HuH-7.5 (cell line): ENCODE results near the gene TSC1.
"Not testable (repeated sequence)": the region's sequence is repeated elsewhere in the genome, so short reads cannot be mapped to it uniquely, and the experiment has no call there.

ENCODE experiments used
- DNase-seq: peaks from one replicate; pipeline ENCODE4 v3.0.0; 2011; ENCODE audit warnings: low spot score

TSC1 gene

DNA sequence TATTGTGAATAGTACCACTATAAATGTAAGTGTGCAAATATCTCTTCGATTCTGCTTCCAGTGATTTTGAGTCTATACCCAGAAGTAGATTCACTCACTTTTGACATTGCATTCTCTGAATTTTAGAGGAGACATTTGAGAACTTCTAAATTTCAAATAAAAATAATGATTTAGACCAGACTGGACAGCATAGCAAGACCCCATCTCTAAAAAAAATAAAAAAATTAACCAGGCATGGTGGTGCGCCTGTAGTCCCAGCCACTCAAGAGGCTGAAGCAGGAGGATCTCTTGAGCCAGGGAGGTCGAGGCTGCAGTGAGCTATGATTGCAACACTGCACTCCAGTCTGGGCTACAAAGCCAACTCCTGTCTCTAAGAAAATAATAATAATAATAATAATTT, 32.2 kb upstream of the TSC1 start:
- no peak for DNase-seq

DNA sequence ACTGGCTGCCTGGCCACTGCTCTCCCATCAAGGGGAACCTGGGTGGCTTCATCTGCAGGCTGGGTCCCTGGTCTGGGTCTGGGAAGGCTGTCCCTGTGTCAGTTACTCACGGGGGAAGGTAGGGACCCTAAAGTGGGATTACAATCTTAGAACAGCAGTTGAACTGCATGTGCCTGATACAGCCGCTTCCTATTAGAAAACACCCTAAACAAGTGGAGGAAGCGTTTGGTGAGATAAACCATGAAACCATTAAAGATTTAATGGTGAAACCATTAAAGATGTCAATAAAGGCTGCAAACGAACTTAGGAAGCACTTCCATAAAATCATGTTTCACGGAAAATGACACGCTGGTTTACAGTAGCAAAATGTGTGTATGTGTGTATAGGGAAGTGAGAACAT, 31.5 kb upstream of the TSC1 start:
- no peak for DNase-seq

DNA sequence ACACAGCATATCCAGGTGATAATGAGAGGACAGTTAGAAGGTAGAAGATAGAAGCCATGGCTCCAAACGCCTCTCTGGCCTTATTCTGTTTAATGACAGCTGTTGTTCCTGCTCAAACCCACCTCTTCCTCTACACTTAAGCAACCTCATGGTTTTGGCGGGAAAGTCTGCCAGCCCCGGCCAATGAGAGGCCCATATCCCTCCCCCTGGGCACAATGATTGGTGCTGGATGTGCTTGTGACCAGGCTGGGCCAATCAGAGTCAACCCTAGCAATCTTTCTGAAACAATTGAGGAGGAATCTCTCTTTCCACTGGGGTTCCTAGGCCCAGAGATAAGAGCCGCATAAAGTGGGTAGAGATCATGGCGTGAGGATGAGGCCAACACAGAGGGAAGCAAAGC, 29.3 kb upstream of the TSC1 start:
- DNase-seq = no peak

DNA sequence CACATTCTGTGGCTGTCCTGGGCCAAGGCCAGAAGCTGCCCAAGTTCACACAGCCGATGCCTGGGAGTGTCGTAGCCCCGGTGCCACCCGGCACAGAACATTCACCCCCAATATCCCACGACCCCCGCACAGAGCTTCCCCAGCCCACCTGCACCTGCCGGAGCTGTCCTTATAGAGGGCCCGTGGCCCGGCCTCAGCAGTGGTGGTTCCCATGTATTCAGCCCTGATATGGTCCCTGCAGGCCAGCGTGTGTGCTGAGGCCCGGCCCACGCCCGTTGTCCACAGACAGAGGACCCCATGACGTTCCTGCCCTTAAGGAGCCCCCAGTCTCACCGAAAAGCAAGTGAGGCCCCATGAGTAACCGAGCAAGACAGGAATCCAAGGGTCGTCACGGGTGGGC, 28.8 kb upstream of the TSC1 start:
- no peak for DNase-seq

DNA sequence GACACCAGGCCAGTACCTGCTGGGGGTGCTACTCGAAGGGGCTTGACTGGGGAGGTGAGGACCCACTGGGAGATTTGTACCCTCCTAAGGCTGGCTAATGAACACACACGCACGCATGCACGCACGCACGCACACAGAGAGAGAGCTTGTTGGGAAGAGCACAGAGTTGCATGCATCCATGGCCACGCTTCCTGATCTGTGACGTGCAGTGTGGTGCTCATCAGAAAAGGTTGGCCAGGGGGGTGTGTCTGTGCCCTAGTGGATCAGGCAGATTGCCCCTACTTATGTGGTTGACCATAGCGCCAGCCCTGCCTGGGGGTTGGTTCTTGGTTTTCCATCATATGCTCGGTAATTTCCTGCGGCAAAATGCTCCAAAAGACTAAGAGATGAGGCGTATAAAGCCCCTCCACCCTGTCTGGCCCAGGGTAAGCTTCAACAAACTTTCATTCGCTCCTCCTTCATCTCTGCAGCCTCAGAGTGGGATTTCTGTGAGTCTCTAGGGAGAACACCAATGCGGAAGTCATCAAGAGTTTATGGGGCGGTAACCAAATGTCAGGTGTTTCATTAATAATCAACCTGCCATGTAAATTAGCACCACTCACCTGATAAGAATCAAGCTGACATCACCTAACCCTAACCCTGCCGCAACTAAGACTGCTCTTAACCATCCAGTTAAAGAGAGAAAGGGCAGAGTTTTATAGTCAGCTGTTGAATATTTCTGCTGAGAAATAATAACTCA, 26.1 kb upstream of the TSC1 start:
- no peak for DNase-seq

DNA sequence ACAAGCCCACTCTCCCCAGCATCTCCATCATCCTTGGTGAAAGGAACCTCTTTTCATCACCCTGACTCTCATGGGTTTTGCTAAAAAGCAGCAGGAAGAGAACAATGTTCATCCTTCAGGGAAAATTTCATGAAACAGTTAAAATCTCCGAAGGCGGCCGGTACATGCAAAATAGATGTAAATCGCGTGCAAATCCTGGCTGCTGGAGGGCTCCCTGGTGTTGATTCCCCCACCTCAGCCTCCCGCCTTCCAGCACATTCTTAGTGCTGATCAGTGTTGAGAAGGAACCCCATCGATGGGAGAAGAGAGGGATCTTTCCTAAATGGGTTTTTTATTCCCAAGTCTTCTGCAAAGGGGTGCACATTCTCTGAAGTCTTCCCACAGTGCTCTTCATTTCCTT, 25.4 kb upstream of the TSC1 start:
- DNase-seq = no peak

DNA sequence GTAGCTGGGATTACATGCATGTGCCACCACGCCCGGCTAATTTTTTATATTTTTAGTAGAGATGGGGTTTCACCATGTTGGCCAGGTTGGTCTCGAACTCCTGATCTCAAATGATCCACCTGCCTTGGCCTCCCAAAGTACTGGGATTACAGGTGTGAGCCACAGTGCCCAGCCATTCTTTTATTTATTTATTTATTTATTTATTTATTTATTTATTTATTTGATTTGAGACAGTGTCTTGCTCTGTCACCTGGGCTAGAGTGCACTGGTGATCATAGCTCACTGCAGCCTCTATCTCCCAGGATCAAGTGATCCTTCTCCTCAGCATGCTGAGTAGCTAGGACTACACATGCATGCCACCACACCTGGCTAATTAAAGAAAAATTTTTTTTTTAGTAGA, 23.5 kb upstream of the TSC1 start:
- not testable (repeated sequence) for DNase-seq

DNA sequence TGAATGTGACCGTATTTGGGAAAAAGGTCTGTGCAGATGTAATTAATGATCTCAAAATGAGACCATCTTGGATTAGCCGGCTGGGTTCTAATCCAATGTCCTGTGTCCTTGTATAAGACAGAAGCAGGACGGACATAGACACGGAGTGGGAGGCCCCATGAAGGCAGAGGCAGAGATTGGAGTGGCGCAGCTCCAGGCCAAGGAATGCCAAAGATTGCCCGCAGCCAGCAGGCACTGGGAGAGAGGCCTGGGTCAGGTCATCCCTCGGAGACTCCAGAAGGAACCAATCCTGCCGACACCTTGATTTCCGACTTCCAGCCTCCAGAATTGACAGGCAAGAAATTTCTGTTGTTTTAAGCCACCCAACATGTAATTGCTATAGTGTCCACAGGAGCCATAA, 21.1 kb upstream of the TSC1 start:
- no peak for DNase-seq

DNA sequence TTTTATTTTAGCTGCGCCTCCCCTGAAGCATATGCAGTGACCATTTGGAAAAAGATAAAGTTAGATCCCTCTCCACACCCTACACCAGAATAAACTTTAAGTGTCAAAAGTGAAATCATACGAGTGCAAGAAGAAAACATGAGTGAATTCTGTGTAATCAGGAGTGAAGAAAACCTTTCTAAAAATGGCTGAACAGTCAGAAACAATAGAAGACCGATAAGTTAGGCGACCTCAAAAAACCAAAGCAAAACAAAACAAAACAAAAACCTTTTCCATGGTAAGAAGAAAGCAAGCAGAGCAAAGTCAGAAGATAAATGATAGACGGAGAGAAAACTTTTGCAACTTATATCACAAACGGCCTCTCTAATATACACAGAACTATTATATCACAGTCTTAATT, 16.6 kb upstream of the TSC1 start:
- DNase-seq = no peak

DNA sequence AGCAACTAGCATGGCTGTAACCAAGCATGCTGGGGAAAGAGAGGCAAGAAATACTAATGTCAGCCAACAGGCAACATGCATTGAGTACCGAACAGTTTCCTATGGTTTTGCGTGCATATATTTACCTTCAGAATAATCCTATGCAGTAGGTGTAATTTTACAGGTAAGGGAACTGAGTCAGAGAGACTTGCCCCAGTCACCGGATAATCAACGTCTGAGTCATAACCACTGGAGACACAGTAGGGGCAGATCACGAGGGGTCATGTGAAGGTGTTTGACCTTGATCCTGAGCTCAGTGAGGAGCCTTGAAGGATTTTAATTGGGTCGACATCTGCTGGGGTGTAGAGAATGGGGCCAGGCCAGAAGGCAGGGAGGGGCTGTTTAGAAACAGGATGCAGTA, 13.4 kb upstream of the TSC1 start:
- DNase-seq = no peak

DNA sequence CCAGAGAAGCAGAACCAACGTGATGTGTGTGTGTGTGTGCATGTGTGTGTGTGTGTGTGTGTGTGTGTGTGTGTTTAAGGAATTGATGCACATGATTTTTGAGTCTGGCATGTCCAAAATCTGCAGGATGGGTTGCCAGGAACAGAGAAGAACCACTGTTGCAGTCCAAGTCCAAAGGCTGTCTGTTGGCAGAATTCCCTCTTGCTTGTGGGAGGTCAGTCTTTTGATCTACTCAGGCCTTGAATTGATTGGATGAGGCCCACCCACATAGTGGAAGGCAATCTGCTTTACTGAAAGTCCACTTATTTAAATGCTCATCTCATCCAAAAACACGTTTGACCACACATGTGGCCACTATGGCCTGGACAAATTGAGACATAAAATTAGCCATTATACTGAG, 11.4 kb upstream of the TSC1 start:
- no peak for DNase-seq

DNA sequence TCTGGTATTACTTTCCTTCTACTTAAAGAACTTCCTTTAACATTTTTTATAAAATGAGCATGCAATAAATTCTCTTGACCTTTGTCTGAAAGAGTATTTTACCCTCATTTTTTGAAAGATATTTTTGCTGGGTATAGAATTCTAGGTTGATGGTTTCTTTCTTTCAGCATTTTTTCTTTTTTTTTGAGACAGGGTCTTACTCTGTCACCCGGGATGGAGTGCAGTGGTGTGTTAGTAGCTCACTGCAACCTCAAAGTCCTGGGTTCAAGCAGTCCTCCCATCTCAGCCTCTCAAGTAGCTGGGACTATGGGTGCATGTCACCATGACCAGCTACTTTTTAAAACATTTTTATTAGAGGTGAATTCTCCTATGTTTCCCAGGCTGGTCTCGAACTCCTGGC, 10.7 kb upstream of the TSC1 start:
- DNase-seq = no peak

DNA sequence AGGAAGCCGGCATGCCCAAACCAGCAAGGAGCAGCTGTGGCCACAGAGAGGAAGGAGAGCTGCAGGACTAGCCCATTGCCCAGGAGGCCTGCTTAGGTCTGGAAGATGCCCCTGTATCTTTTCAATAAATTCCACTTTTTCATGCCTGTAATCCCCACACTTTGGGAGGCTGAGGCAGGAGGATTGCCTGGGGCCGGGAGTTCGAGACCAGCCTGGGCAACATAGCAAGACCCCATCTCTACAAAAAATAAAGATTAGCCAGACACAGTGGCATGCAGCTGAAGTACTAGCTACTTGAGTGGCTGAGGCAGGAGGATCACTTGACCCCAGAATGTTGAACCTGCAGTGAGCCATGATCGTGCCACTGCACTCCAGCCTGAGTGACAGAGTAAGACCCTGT, 5.3 kb upstream of the TSC1 start:
- no peak for DNase-seq

DNA sequence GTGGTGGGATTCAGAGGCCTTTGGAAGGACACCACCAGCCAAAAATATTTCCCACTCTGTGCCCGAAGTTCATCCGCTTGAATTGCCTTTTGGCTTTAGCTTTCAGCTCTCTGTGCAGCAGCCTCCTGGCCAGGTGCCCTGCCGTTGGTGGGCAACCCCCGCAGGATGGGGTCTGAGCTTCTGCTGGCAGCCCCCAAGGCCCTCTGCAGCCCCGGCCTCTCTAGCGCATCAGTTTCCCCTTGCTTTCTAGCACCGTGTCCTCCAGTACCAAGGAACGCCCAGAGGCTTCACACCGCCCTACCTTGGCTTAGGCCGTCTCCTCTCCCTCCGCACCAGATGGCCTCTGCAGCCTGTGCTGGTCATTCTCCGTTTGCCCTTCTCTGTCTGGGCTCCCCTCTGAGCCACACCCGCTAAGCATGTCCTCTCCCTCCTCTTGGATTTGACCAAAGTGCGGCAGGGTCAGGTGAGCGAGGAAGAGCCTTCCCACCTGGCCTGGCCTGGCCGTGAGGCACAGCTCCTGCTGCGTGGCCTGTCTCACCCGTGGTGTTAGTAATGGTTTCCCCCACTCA, 4.2 kb upstream of the TSC1 start:
- DNase-seq = no peak

DNA sequence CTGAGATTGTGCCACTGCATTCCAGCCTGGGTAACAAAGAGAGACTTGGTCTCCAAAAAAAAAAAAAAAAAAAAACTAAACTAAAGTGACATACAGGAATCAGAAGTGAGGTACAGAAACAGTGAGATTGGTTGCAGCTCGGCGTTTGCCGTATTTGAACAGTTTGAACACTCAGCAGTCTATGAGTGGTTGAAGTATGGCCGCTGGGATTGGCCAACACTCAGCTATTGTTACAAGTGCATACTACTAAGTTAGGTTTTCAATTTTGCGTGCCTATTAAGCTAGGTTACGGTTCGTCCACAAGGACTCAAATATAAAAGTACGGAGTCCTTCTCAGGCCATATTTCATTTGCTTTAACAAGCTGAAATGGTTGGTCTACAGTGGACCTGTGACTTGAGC, 3.3 kb upstream of the TSC1 start:
- no peak for DNase-seq

DNA sequence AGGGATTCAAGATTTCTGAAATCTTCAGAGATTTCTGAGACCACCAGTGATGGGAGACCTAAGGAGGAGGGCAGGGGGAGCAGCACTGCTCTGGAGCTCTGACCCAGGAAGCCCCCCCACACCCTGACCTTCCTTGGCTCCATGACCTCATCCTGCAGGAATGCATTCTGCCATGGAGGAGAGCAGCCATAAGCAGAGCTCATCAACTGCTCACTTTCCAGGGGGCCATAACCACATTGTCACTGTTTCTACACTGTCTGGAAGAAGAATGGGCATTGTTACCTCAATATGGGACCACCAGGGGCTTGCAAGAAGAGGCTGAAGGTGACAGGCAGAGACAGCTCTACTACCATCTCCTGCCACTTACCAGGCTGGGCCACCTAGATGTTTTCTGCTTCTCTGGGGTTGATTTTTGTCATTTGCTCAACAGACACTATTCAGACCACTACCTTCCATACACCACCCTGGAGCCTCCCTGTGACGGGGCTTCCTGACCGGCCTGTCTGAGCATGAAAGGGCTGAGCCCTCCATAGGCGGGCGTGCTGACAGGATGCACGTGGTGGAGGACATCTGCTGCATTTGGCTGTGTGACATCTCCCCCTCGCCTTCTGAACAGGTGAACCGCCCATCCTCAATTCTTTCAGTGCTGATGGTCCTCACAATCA, 2.3 kb upstream of the TSC1 start:
- DNase-seq = no peak

DNA sequence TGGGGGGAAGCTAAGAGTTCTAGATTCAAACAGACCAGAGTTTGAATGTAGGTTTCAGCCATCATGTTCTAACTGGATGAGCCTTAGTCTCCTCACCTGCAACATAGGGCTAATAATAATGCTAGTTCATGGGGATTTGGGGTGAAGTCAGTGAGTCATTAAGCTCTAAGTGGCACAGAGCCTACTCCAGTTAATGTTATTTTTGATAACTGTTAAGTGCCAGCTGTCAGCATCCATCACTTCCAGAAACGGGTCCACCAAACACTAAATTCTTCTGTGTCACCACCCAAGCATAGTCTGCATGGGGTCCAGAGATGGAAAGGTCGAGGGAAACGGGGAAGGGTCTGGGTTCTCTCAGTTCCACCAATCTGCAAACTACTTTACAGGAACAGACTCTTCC, 1.8 kb upstream of the TSC1 start:
- DNase-seq = no peak

DNA sequence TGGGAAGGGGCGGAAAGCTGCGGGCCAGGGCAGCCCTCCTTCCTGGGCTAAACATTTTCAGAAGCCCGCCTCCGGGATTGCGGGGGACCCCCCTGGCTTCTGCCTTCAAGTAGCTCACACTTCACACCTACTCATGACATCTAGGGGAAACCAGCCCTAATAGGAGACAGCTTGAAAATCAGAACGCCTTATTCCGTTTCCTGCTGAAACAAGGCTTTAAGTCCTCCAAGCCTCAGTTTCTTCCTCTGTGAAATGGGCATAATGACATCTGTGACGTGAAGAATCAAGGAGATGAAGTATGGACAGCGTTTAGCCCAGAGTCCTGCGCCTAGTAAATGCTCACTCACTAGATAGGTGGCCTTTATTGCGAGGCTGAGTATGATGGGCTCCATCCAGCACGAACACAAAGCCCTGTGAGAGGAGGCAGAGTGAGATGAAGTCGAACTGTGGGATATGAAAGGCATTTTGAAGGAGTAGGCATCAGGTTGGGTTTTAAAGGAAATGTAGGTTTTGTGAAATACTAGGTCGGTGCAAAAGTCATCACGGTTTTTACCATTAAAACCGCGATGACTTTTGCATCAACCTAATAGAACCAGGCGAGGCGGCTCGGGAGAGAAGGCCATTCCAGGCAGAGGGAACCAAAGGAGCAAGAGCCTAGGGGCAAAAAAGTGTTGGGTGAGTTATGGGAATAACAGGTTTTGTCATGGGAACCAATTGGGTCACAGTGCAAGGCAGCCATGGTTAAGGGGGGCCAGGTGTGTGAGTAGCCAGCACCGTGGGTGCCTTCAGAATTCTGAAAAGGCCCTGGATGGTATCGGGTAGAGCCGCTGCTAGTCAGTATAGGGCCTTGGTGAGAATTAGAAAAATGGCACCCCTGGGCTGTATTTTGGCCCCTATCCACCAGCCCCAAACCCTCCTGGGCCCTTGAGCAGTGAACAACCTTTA, 1.0 kb upstream of the TSC1 start:
- DNase-seq = no peak

DNA sequence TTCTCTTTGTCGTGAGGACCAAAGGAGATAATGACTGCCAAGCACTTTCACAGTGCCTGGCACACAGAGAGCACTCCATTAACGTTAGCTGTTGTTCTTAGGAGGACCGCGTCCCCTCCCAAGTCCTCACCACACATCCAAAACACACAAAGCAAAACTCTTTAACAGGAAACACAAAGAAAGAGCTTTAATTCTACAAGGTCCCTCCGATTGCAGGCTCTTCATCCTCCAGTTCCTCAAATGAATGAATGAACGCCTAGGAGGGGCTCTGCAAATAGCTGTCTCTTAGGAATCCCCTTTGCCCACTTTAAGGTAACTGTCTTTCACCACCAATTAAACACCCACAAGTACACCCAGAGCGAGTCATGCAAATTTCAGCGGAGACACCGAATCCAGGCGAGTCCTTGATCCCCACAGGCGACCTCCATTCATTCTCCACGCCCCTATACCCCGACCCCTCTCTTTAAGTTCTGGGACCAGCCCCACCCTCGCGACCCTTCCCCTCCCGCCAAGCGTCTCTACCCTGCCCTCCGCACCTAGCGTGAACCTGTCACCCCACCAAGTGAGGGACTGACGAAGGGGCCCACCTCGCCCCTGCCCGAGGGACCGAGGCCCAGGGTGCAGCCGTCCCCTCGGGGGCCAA, 644 bp downstream of the TSC1 start:
- no peak for DNase-seq

DNA sequence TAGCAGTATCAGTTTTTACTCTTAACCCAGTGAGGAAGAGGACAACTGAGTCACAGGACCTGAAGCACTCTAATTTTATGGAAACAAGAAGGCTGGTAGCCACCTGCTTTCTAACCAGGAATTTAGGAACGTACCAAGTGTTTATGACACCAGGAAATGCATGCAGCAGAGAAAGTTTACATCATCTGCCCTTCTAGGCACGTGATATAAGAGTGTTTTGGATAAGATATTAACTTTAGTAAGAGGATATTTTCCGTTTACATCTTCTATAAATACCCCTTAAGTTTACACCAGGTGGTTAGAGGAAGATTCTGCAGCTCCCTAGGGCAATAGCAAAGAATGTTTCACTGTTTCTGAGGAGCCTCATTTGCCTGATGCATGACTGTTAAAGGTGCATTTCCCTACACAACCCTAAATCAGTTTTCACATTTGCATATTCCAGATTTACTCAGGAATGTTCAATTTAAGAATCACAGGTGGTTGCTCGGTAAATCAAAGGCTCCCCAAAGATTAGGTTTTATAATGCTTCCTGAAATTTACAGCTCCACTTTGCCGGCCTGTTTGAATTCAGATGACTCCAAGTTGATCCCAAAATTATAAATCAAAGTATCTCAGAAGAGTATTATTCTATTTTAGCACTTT, 1.8 kb downstream of the TSC1 start:
- DNase-seq = no peak

DNA sequence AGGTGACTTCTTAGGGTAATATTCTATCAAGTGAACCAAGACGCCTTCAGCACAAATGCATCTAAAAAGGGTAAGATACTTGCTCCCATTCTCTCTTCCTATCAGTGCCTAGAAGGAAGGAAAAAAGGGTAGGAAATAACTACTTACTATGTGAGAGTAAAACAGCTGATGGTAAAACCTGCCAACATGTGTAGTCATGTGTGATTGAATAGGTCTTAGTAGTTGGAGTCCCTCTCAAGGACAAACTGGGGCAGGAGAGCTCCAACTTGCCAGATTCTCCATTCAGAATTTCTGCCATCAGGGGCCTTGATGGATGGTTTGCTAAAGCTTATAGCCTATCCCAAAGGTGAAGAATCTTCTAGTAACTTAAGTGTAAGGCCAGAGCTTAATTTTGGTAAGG, 5.2 kb downstream of the TSC1 start:
- no peak for DNase-seq

DNA sequence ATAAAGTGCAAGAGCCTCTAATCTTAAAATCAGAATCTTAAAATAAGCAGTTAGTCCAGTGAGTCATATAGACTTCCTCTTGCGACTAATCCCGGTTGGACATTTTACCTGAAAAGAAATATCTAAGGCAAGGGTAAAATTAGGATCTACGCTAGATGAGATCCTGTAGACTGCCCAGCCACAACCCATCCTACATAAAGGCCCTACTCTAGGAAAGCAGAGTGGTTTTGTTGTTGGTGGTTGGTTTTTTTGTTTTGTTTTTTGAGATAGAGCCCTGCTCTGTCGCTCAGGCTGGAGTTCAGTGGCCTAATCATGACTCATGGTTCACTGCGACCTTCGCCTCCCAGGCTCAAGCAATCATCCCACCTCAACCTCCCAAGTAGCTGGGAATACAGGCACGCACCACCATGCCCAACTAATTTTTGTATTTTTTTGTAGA, 6.9 kb downstream of the TSC1 start:
- DNase-seq = no peak
